Measurements from ENCODE around the gene SEC22A. TPM values are rescaled to one million over a fixed set of nuclear protein-coding genes. Genes with fewer than 3 reads are reported as not detected.

The SEC22A gene
- total RNA-seq, 2 donors from 2014 or later, result 24.7 to 25.3 TPM

DNA sequence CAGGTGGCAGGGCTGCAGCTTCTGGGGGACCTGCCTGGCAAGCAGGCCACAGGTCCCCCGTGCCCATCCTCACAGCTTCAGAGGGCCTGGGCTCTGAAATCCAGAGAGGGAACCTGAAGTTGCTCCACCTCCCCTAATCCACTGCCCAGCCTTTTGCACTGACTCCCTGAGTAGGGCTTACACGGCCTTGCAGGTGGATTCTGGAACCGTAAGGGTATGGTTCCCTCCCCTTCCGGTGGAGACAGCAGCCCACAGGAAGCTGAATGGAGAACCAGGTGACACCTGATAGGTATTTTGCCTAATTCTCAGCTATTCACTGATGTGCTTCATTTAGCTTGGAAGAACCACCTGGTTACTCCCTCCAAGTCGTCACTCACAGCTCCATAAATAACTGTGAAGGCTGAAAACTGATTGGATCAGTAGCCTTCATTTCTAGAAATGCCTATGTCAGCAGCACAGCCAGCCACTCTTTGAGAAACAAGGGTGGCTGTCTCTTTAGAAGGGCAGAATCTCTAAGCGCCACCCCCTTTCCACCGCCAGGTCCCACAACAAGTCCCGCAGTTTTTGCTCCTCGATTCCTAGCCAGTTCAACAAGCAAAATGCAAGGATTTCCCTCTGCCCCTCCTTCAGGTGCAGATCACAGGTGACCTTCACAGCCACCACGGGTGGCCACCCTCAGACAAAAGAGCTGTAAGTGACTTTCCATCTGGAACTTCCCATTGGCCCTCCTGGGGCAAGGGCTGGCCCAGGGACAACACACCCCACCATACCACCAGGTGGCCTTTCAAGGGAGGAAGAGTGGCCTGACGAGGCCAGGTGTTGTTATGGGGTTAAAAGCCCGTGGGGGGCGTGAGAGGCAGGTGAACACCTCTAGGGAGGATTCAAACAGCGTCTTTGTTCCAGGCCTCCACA lies 112.9 kb downstream of the SEC22A start:
- no peaks in the 10 kb centered on the region for H3K27me3 ChIP-seq (replicated peaks; ENCODE audit: insufficient read depth)
- no peak for ATAC-seq (ENCODE audit: insufficient number of reproducible peaks, low FRiP score, low read depth)
- TF ChIP-seq CTCF (IDR thresholded peaks at IDR 0.05), result no peak
- H3K4me1 ChIP-seq (ENCODE audit: control insufficient read depth in 1 of 2, low read depth in 2 of 2), result peaks cover 0 to 18% of the 10 kb centered on the region in 2 donors
- no peak overlapping the region for H3K4me3 ChIP-seq
- peaks cover 26% of the 10 kb centered on the region for H3K36me3 ChIP-seq
- no peaks in the 10 kb centered on the region for H3K9me3 ChIP-seq
- peak overlapping the region in 1 of 2 donors; percentile 44 for H3K27ac ChIP-seq
- no peak for DNase-seq (ENCODE audit: low spot score)

- no peak for TF ChIP-seq CTCF (IDR thresholded peaks at IDR 0.05)
- no peak for ATAC-seq (ENCODE audit: insufficient number of reproducible peaks, low FRiP score, low read depth)
- H3K27me3 ChIP-seq (replicated peaks; ENCODE audit: insufficient read depth), result no peaks in the 10 kb centered on the region
- peaks cover 0 to 18% of the 10 kb centered on the region in 2 donors for H3K4me1 ChIP-seq (ENCODE audit: control insufficient read depth in 1 of 2, low read depth in 2 of 2)
- DNase-seq (ENCODE audit: low spot score), result no peak
- H3K36me3 ChIP-seq, result peaks cover 27% of the 10 kb centered on the region
- H3K4me3 ChIP-seq, result no peak overlapping the region
- H3K27ac ChIP-seq, result no peak overlapping the region
- H3K9me3 ChIP-seq, result no peaks in the 10 kb centered on the region
Observed at GRCh38 chr3:123315271-123315595, 113.5 kb downstream of the SEC22A start.

GRCh38 chr3:123317716-123318115 lies 116.0 kb downstream of the SEC22A start:
- no peaks in the 10 kb centered on the region for H3K9me3 ChIP-seq
- H3K36me3 ChIP-seq, result peaks cover 29% of the 10 kb centered on the region
- ATAC-seq (ENCODE audit: insufficient number of reproducible peaks, low FRiP score, low read depth) (no peak), DNase-seq (ENCODE audit: low spot score) (no peak)
- H3K4me1 ChIP-seq (ENCODE audit: control insufficient read depth in 1 of 2, low read depth in 2 of 2), result peaks cover 0 to 18% of the 10 kb centered on the region in 2 donors
- no peak overlapping the region for H3K4me3 ChIP-seq
- no peak for TF ChIP-seq CTCF (IDR thresholded peaks at IDR 0.05)
- H3K27me3 ChIP-seq (replicated peaks; ENCODE audit: insufficient read depth), result no peaks in the 10 kb centered on the region
- no peak overlapping the region for H3K27ac ChIP-seq

- TF ChIP-seq CTCF (IDR thresholded peaks at IDR 0.05), result no peak
- no peak for DNase-seq (ENCODE audit: low spot score)
- H3K4me1 ChIP-seq (ENCODE audit: control insufficient read depth in 1 of 2, low read depth in 2 of 2), result peaks cover 0 to 17% of the 10 kb centered on the region in 2 donors
- no peak overlapping the region for H3K27ac ChIP-seq
- no peaks in the 10 kb centered on the region for H3K27me3 ChIP-seq (replicated peaks; ENCODE audit: insufficient read depth)
- H3K4me3 ChIP-seq, result no peak overlapping the region
- ATAC-seq (ENCODE audit: insufficient number of reproducible peaks, low FRiP score, low read depth), result no peak
- peaks cover 29% of the 10 kb centered on the region for H3K36me3 ChIP-seq
- H3K9me3 ChIP-seq, result no peaks in the 10 kb centered on the region
Observed at GRCh38 chr3:123318374-123318773, 116.6 kb downstream of the SEC22A start.

- Histone ChIP-seq H3K4me1 (ENCODE audit: control insufficient read depth in 1 of 2, low read depth in 2 of 2) (peaks cover 0 to 17% of the 10 kb centered on the region in 2 donors), H3K27me3 (replicated peaks; ENCODE audit: insufficient read depth) (no peaks in the 10 kb centered on the region), H3K9me3 (no peaks in the 10 kb centered on the region), H3K27ac (peak overlapping the region in 1 of 2 donors; percentile 35), H3K4me3 (no peak overlapping the region), H3K36me3 (peaks cover 29% of the 10 kb centered on the region)
- no peak for DNase-seq (ENCODE audit: low spot score)
- no peak for ATAC-seq (ENCODE audit: insufficient number of reproducible peaks, low FRiP score, low read depth)
- TF ChIP-seq CTCF (IDR thresholded peaks at IDR 0.05), result no peak
Observed at GRCh38 chr3:123319760-123320159, 118.0 kb downstream of the SEC22A start.

All from thoracic aorta (tissue), 2 donors.